ENCODE data around the gene ZNF532. TPM values are rescaled to one million over a fixed set of nuclear protein-coding genes. Genes with fewer than 3 reads are reported as not detected.
A peak's percentile ranks its signal among the peaks of the same experiment; 100 is the strongest.

The ZNF532 gene
- total RNA-seq, 6 donors from 2014 or later: 35.6 to 76.5 (median 42.9) TPM

GRCh38 chr18:58998401-58999203, 133.9 kb downstream of the ZNF532 start:
- H3K9me3 ChIP-seq: no peaks in the 10 kb centered on the region
- H3K27ac ChIP-seq: peak overlapping the region in 3 of 4 donors; percentile 34 to 65 (median 58)
- H3K36me3 ChIP-seq: no peaks in the 10 kb centered on the region
- DNase-seq (no peak), ATAC-seq (ENCODE audit: low FRiP score in 2 of 2) (peak; percentile 49 to 79)
- peaks cover 0 to 22% (median 7%) of the 10 kb centered on the region in 4 donors for H3K4me1 ChIP-seq
- WGBS, 2 donors: 67 to 77% methylated on average over 13 of the region's 13 CpGs
- no peak overlapping the region for H3K4me3 ChIP-seq
- peak in 1 of 6 experiments; percentile 14 for TF ChIP-seq CTCF (IDR thresholded peaks at IDR 0.05)
- TF ChIP-seq POLR2A (IDR thresholded peaks at IDR 0.05): no peak
- peak in 2 of 4 donors; percentile 46 to 76 for TF ChIP-seq EP300 (IDR thresholded peaks at IDR 0.05)
- peak; percentile 39 to 42 for TF ChIP-seq POLR2AphosphoS5 (IDR thresholded peaks at IDR 0.05)
- no peaks in the 10 kb centered on the region for H3K27me3 ChIP-seq

- Histone ChIP-seq H3K36me3 (no peaks in the 10 kb centered on the region), H3K9me3 (no peaks in the 10 kb centered on the region), H3K27me3 (no peaks in the 10 kb centered on the region), H3K4me1 (peaks cover 0 to 9% (median 5%) of the 10 kb centered on the region in 4 donors), H3K4me3 (no peak overlapping the region), H3K27ac (no peak overlapping the region)
- ATAC-seq (ENCODE audit: low FRiP score in 2 of 2) (no peak), DNase-seq (no peak)
- WGBS, 2 donors: 89 to 95% methylated on average over 3 of the region's 3 CpGs
- TF ChIP-seq POLR2AphosphoS5 (IDR thresholded peaks at IDR 0.05) (no peak), CTCF (IDR thresholded peaks at IDR 0.05) (no peak), POLR2A (IDR thresholded peaks at IDR 0.05) (no peak), EP300 (IDR thresholded peaks at IDR 0.05) (no peak)
Measured at GRCh38 chr18:59001166-59001565, 136.5 kb downstream of the ZNF532 start.

- DNase-seq (no peak), ATAC-seq (ENCODE audit: low FRiP score in 2 of 2) (no peak)
- Histone ChIP-seq H3K4me3 (no peak overlapping the region), H3K27ac (no peak overlapping the region), H3K36me3 (no peaks in the 10 kb centered on the region), H3K4me1 (peaks cover 0 to 6% (median 1%) of the 10 kb centered on the region in 4 donors), H3K9me3 (peaks cover 0 to 4% (median 2%) of the 10 kb centered on the region in 4 donors), H3K27me3 (no peaks in the 10 kb centered on the region)
- WGBS, 2 donors: 66 to 71% methylated on average over 3 of the region's 3 CpGs
- no peak for TF ChIP-seq CTCF (IDR thresholded peaks at IDR 0.05)
- TF ChIP-seq POLR2AphosphoS5 (IDR thresholded peaks at IDR 0.05): no peak
- no peak for TF ChIP-seq POLR2A (IDR thresholded peaks at IDR 0.05)
- no peak for TF ChIP-seq EP300 (IDR thresholded peaks at IDR 0.05)
Measured at GRCh38 chr18:59001721-59002120, 137.0 kb downstream of the ZNF532 start.

- DNase-seq (no peak), ATAC-seq (ENCODE audit: low FRiP score in 2 of 2) (no peak)
- WGBS, 2 donors: 80 to 85% methylated on average over 7 of the region's 7 CpGs
- Histone ChIP-seq H3K9me3 (peaks cover 0 to 4% (median 2%) of the 10 kb centered on the region in 4 donors), H3K4me3 (no peak overlapping the region), H3K36me3 (no peaks in the 10 kb centered on the region), H3K27ac (no peak overlapping the region), H3K27me3 (no peaks in the 10 kb centered on the region), H3K4me1 (peaks cover 0 to 6% (median 0%) of the 10 kb centered on the region in 4 donors)
- TF ChIP-seq POLR2AphosphoS5 (IDR thresholded peaks at IDR 0.05): no peak
- no peak for TF ChIP-seq CTCF (IDR thresholded peaks at IDR 0.05)
- TF ChIP-seq EP300 (IDR thresholded peaks at IDR 0.05): no peak
- TF ChIP-seq POLR2A (IDR thresholded peaks at IDR 0.05): no peak
Measured at GRCh38 chr18:59002974-59003594, 138.4 kb downstream of the ZNF532 start.

All from upper lobe of left lung (tissue), 6 donors.